OCI-LY3 (cell line): ENCODE data around the gene TPSG1.
"Not testable (repeated sequence)": the region's sequence is repeated elsewhere in the genome, so short reads cannot be mapped to it uniquely, and the experiment has no call there.

ENCODE experiments used
- H2AFZ ChIP-seq: fragments of 200-600, 300-600 bp; shearing (Covaris generic); 2 replicates; pipeline ENCODE4 v1.6.0; 2014; ENCODE audit warnings: antibody characterized with exemption, low read depth, low read length
- H3K27ac ChIP-seq: fragments of 200-600, 300-600 bp; sonication (generic); 2 replicates; pipeline ENCODE4 v1.5.1; 2014; ENCODE audit warnings: mild to moderate bottlenecking, low read length, moderate library complexity, mixed read lengths
- H3K27me3 ChIP-seq: fragments of 200-600, 300-600 bp; sonication (generic); 2 replicates; pipeline ENCODE4 v1.6.1; 2014; ENCODE audit warnings: low read depth, low read length, mixed read lengths
- H3K36me3 ChIP-seq: fragments of 200-600, 300-600 bp; sonication (generic); replicated peaks from 2 replicates; pipeline ENCODE3; 2014; ENCODE audit warnings: low read depth, low read length, mixed read lengths
- H3K4me1 ChIP-seq: fragments of 300-600, 200-600 bp; sonication (generic); 2 replicates; pipeline ENCODE4 v1.6.1; 2014; ENCODE audit warnings: low read length, mixed read lengths
- H3K4me2 ChIP-seq: fragments of 200-600, 300-600 bp; sonication (generic); 2 replicates; pipeline ENCODE4 v1.6.1; 2014; ENCODE audit warnings: low read length, mixed read lengths
- H3K4me3 ChIP-seq: fragments of 300-600, 200-600 bp; sonication (generic); 2 replicates; pipeline ENCODE4 v1.5.1; 2014; ENCODE audit warnings: antibody characterized with exemption, mild to moderate bottlenecking, low read length, moderate library complexity
- H3K79me2 ChIP-seq: fragments of 300-600, 200-600 bp; shearing (Covaris generic); 2 replicates; pipeline ENCODE4 v1.6.1; 2014; ENCODE audit warnings: mild to moderate bottlenecking, low read length, mixed read lengths
- H3K9ac ChIP-seq: fragments of 300-600, 200-600 bp; shearing (Covaris generic); 2 replicates; pipeline ENCODE4 v1.6.0; 2014; ENCODE audit warnings: mild to moderate bottlenecking, low read length, moderate library complexity
- H3K9me3 ChIP-seq: fragments of 200-600, 300-600 bp; shearing (Covaris generic); 2 replicates; pipeline ENCODE4 v1.6.1; 2014; ENCODE audit warnings: low read length, mixed read lengths; ENCODE audit not compliant: insufficient read depth
- H4K20me1 ChIP-seq: fragments of 200-600, 300-600 bp; sonication (generic); 2 replicates; pipeline ENCODE4 v1.6.1; 2016; ENCODE audit warnings: low read length, mixed read lengths; ENCODE audit not compliant: insufficient read depth
- CTCF ChIP-seq: fragments of 200-600, 300-600 bp; sonication (generic); IDR thresholded peaks from 2 replicates; pipeline ENCODE4 v1.5.1; 2014; ENCODE audit warnings: antibody characterized with exemption, low read length, low read depth
- EZH2phosphoT487 ChIP-seq: fragments of 200-600 bp; shearing (Covaris generic); IDR thresholded peaks from 2 replicates; pipeline ENCODE4 v1.6.1; 2018; ENCODE audit warnings: antibody characterized with exemption, mixed run types, low read depth

TPSG1 gene

GRCh38 chr16:1202274-1202673 is 22.8 kb downstream of the TPSG1 start:
- H3K4me2 ChIP-seq, result no peak overlapping the region
- no peaks in the 10 kb centered on the region for H3K27me3 ChIP-seq
- no peaks in the 10 kb centered on the region for H3K4me1 ChIP-seq
- H3K27ac ChIP-seq, result no peak overlapping the region
- no peaks in the 10 kb centered on the region for H3K79me2 ChIP-seq
- H4K20me1 ChIP-seq, result 0 out of 2 replicates have a peak, but pooled peaks cover 2% of the 10 kb centered on the region
- no peaks in the 10 kb centered on the region for H3K9me3 ChIP-seq
- H3K4me3 ChIP-seq, result no peak overlapping the region
- H3K36me3 ChIP-seq, result no peaks in the 10 kb centered on the region
- H3K9ac ChIP-seq, result no peak overlapping the region
- H2AFZ ChIP-seq, result no peak overlapping the region
- TF ChIP-seq EZH2phosphoT487, result no peak
- no peak for TF ChIP-seq CTCF

DNA sequence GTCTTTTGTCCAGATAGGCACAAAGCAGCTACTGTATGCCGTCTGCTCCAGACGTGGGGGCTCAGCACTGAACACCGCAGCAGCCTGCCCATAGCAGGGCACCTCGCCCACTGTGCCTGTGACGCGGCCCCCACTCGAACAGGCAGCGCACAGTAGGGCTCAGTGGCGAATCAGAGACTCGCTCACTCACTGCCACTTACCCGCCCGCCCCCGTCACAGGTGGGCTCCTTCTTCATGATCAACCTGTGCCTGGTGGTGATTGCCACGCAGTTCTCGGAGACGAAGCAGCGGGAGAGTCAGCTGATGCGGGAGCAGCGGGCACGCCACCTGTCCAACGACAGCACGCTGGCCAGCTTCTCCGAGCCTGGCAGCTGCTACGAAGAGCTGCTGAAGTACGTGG is 23.6 kb downstream of the TPSG1 start:
- H3K79me2 ChIP-seq, result no peaks in the 10 kb centered on the region
- no peak overlapping the region for H3K4me2 ChIP-seq
- no peak overlapping the region for H3K4me3 ChIP-seq
- H3K9ac ChIP-seq, result no peak overlapping the region
- H4K20me1 ChIP-seq, result 0 out of 2 replicates have a peak, but pooled peaks cover 3% of the 10 kb centered on the region
- no peaks in the 10 kb centered on the region for H3K9me3 ChIP-seq
- no peak overlapping the region for H2AFZ ChIP-seq
- no peak overlapping the region for H3K27ac ChIP-seq
- H3K4me1 ChIP-seq, result no peaks in the 10 kb centered on the region
- no peaks in the 10 kb centered on the region for H3K36me3 ChIP-seq
- TF ChIP-seq CTCF, result no peak
- TF ChIP-seq EZH2phosphoT487, result no peak
- no peaks in the 10 kb centered on the region for H3K27me3 ChIP-seq

GRCh38 chr16:1200014-1200627 is 24.9 kb downstream of the TPSG1 start:
- no peaks in the 10 kb centered on the region for H3K27me3 ChIP-seq
- no peak overlapping the region for H3K27ac ChIP-seq
- H4K20me1 ChIP-seq, result 0 out of 2 replicates have a peak, but pooled peaks cover 3% of the 10 kb centered on the region
- H2AFZ ChIP-seq, result no peak overlapping the region
- no peak overlapping the region for H3K9ac ChIP-seq
- no peak overlapping the region for H3K4me2 ChIP-seq
- no peaks in the 10 kb centered on the region for H3K4me1 ChIP-seq
- H3K36me3 ChIP-seq, result no peaks in the 10 kb centered on the region
- H3K4me3 ChIP-seq, result no peak overlapping the region
- no peaks in the 10 kb centered on the region for H3K9me3 ChIP-seq
- no peaks in the 10 kb centered on the region for H3K79me2 ChIP-seq
- TF ChIP-seq CTCF, result no peak

GRCh38 chr16:1199347-1200013 is 25.6 kb downstream of the TPSG1 start:
- H3K79me2 ChIP-seq, result no peaks in the 10 kb centered on the region
- no peaks in the 10 kb centered on the region for H3K9me3 ChIP-seq
- no peak overlapping the region for H3K4me2 ChIP-seq
- TF ChIP-seq CTCF (no peak), EZH2phosphoT487 (no peak)
- H3K4me1 ChIP-seq, result no peaks in the 10 kb centered on the region
- H3K27me3 ChIP-seq, result no peaks in the 10 kb centered on the region
- H2AFZ ChIP-seq, result no peak overlapping the region
- no peaks in the 10 kb centered on the region for H3K36me3 ChIP-seq
- no peak overlapping the region for H3K27ac ChIP-seq
- H3K9ac ChIP-seq, result no peak overlapping the region
- H4K20me1 ChIP-seq, result 0 out of 2 replicates have a peak, but pooled peaks cover 3% of the 10 kb centered on the region
- no peak overlapping the region for H3K4me3 ChIP-seq

DNA sequence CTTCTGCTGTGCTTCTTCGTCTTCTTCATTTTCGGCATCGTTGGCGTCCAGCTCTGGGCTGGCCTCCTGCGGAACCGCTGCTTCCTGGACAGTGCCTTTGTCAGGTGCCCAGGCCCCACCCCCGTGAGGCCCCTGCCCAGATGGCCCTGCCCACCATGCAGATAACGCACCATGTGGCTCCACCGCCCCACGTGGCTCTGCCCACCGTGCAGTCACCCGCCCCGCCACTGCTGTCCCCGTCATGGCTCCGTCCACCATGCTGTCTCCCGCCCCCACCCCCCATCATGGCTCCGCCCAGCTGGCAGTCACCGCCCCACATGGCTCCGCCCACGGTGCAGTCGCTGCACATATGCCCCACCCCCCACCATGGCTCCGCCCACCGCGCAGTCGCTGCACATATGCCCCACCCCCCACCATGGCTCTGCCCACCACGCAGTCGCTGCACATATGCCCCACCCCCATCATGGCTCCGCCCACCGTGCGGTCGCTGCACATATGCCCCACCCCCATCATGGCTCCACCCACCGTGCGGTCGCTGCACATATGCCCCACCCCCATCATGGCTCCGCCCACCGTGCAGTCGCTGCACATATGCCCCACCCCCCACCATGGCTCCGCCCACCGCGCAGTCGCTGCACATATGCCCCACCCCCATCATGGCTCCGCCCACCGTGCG is 26.3 kb downstream of the TPSG1 start:
- H3K9ac ChIP-seq, H3K4me3 ChIP-seq, H2AFZ ChIP-seq, H3K4me2 ChIP-seq, H3K4me1 ChIP-seq, H3K27me3 ChIP-seq, H3K36me3 ChIP-seq, H3K27ac ChIP-seq, H3K9me3 ChIP-seq, H4K20me1 ChIP-seq, H3K79me2 ChIP-seq: not testable (repeated sequence)
